HL-60/S4 treated with retinoic acid at 250 ng/mL for 4 days and 3 days (cell line): ENCODE results near the gene THSD7A.

Experiments used
- in situ Hi-C: fragments of 300-500 bp; cut with MboI; formaldehyde crosslinking; loops from 2 replicates; pipeline ENCODE4 v1.7.0; 2022; ENCODE audit warnings: low sequenced_read_pairs

Gene THSD7A

DNA sequence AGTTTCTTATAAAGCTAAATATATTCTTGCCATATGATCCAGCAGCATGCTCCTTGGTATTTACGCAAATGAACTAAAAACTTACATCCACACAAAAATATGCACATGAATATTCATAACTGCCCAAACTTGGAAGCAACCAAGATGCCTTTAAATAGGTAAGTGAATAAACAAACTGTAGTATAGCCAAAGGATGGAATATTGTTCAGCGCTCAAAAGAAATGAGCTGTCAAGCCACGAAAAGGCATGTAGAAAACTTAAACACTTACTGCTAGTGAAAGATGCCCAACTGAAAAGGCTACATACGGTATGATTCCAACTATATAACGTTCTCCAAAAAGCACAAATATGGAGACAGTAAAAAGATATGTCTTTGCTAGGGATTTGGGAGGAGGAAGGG, 12.7 kb downstream of the THSD7A start:
- in situ Hi-C loops: no loop called here

DNA sequence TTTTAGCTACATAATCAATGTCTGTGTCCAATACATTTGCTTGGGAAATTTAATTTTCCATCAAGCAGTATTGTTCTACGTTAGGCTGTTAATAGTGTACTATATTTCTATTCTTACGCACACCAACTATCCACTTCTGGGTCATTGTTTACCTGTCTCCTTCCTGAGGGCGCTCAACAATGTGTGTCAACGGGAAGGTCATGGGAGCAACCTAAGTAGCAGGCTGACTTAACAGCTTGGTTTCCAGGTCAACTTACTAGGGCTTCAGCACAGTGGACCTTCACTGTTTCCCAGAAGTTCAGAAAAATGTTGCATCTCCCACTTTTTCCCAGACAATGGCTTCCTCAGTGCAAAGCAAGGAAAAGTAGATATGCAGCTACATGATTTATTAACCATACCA, 13.7 kb downstream of the THSD7A start:
- in situ Hi-C loops: no loop called here

DNA sequence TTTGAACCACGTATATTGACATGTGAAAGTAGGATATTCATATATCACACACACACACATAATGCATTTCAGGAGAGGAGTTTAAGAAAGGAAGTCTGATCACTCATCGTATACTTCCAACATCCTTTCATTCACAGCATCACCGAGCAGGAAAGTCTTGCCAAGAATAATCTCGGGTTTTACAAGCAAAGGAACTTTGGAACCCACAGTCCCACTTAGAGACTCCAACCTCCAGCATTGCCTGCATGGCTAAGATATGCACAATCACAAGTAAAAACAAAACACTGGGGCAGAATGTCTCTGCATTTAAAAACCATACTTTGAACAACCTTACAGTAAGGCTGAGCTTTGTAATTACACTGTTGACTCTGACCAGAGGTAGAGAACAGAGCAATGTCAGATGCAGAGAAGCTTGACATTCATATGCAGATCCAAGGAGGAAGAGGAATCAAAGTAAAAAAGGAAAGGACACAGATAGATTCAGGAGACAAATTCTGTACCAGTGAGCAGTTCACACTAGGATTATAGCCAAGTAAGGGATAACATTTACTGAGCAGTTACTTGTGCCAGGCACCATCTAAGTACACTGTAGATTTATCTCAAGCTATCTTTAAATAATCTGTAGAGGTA, 14.8 kb downstream of the THSD7A start:
- in situ Hi-C loops: no loop called here

GRCh38 chr7:11811709-11812108, 20.3 kb downstream of the THSD7A start:
- in situ Hi-C loops: no loop called here

DNA sequence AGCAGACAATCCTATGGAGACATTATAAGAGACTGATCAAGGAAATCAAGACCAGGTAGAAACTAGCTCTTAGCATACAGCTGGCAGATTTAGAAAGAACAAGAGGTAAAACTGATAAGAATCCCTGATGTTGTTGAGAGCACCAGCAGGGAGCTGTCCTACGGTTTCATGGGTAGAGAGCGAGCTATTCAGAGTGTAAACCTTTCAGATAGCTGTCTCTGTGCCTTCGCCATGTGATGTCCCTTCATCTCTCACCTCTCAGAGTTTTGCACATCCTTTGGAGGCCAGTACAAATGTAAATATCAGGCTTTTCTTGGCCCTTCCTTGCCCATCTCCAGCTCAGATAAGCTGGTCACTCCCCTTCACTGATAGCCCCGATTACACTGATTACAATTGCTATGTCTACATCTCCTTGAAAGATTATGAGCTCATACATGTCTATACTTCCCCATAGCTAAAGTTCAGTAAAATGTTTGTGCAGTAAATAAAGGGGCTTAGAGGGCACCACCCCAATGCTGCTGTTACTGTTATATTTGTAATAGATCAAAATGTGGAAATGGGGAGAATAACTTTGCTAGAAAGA, 21.9 kb downstream of the THSD7A start:
- in situ Hi-C loops: no loop called here

- in situ Hi-C loops: no loop called here
Measured at GRCh38 chr7:11807000-11807399, 25.0 kb downstream of the THSD7A start.

DNA sequence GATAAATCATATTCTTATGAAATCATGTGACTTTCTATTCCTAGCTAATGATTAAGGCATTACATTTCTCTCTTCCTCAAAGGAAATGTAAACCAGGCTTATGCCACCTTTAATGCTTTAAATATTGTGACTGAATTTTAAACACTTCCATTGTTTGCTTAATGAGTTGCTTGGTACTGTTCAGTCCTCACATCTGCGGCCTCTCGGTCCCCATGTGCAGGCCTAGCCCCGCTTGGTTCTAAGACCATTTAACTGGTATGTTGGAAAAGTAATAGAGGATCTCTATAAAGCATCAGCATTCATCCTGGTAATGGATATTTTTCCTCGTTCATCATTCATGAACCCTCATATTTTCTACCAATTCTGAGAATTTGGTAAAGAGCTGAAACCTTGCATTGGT, 27.4 kb downstream of the THSD7A start:
- in situ Hi-C loops: no loop called here

DNA sequence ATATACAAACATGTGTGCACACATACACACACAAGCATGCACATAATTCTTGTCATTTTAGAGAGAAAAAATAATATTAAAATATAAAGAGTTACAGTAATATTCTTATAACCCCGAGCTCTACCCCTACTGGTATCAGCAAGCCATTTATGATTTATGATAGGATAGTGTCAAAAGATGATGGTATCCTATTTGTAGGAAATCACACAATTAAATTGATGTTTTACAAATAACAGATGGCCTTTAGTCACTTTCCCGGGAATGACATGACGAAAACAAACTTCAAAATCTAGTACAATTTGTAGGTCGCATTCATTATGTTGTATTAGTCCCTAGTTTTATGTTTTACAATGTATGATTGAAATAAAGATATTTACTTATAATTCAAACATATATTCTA, 36.8 kb downstream of the THSD7A start:
- in situ Hi-C loops: no loop called here

DNA sequence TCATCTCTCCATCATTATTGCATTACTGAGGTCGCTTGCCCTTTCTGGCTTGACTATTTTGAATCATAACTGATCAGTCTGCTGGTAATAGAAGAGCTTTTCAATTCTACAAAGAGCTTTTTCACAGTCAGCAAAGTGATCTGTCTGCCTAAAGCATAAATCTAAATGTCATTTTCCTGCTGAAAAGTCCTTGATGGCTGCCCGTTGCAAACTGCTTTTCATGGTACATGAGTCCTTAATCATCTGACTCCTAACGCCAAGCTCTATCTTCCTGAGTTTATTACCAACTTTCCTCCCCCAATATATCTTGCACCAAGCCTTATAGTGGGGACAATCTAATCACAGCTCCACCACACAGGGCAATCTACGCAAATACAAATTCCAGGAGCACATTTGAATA, 39.8 kb downstream of the THSD7A start:
- in situ Hi-C loops: no loop called here

GRCh38 chr7:11788568-11788967, 43.4 kb downstream of the THSD7A start:
- in situ Hi-C loops: no loop called here

DNA sequence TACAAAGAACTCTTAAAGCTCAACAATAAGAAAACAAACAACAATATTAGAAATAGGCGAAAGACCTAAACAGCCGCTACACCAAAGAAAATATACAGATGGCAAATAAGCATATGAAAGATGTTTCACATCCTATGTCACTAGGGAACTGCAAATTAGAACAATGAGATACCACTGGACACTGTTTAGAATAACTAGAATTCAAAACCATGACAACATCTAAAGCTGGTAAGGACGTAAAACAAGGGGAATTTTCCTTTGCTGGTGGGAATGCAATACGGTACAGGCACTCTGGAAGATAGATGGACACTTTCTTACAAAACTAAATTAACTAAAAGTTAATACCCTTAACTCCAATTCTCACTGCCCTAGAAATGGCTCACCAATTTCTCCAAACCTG, 44.5 kb downstream of the THSD7A start:
- in situ Hi-C loops: no loop called here

GRCh38 chr7:11786186-11786585, 45.8 kb downstream of the THSD7A start:
- in situ Hi-C loops: no loop called here

DNA sequence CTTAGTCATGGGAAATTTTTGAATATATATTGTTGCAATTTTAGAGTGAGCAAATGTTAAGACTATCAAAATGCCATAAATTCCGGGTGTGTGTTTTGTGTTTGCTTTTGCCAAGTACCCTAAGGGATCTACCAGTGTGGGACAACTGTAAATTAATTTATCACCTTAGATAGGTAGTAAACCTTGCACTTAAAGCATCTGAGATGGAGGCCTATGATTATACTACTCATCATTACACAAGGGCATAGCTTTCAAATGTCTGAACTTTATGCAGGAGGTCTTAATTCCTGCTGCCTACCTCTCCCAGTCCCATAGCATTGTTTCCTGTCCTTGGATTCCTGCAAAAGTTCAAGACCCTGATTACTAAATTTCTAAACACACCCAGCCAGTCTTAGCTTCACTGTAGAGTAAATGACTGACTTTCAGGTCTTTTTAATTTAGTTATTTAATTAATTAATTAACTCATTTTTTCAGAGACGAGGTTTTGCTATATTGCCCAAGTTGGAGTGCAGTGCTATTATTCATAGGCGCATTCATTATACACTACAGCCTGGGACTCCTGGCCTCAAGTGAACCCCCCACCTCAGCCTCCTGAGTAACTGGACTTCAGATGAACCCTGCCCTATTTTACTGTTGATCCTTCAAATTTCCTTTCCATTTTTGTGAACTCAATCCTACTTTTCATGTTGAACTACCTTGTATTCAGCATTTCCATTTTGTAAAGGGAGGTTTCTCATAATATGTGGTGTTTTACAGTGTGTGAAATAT, 47.0 kb downstream of the THSD7A start:
- in situ Hi-C loops: no loop called here

DNA sequence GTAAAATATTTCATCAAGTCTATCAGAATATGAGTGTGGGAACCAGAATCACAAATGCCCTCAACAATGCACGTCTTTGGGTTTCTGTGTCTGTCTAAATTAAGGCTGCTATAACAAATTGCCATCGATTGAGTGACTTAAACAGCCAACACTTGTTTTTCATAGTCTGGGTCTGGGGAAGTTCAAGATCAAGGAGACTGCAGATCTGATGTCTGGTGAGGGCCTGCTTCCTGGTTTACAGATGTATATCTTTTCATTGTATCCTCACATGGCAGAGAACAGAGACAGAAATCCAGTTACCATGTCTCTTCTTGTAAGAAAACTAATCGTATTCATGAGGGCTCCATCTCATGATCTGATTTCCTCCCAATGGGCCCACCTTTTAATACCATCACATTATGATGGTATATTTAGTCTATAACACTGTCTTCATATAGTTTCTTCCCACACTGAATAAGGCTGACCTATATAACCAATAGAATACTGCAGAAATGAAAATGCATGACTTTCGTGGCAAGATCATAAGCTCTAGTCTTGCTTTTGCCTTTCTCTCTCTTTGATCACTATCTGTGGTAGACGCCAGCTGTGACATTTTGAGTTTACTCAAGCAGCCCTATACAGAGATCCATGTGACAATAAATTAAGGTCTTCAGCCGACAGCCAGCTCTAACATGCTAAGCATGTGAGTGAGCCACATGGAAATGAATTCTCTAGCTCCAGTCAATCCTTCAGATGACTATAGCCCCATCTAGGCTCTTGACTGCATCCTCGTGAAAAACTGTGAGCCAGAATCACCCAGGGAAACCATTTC, 51.9 kb downstream of the THSD7A start:
- in situ Hi-C loops: no loop called here

DNA sequence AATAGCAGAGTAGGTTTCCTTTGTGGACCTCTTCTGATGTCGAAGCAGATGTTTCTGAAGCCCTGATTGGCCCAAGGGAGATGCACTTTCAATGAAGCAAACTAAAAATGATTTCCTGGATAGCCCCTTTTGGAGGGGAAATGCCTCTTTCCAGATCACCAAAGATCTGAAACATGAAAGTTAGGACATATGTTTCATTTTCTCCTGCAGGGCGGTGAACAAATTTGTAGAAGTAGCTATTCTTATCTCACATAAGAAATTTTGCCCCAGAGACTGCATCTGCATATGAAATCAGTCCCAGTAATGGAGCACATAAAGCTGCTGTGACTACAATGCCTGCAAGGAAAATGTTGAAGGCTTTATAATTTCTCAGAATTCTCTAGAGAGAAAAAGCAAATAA, 56.0 kb downstream of the THSD7A start:
- in situ Hi-C loops: no loop called here

GRCh38 chr7:11775401-11775800, 56.6 kb downstream of the THSD7A start:
- in situ Hi-C loops: no loop called here

DNA sequence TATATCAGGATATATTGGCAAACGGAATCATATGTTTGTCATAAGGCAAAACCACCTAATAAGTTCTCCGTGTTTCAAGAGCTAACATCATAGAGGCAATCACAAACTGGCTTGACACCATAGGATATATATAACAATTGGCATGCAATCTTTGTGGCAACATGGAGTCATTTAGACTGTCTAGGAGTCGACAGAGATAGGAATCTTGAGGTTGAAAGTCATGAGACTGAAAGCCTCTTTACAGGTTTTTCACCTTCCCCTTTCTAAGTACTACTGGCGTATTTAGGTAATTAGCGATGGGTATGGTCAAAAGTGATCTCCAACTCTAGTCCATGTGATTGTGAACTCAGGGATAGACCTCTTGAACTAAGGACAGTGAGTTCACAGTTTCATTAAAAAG, 63.7 kb downstream of the THSD7A start:
- in situ Hi-C loops: no loop called here

DNA sequence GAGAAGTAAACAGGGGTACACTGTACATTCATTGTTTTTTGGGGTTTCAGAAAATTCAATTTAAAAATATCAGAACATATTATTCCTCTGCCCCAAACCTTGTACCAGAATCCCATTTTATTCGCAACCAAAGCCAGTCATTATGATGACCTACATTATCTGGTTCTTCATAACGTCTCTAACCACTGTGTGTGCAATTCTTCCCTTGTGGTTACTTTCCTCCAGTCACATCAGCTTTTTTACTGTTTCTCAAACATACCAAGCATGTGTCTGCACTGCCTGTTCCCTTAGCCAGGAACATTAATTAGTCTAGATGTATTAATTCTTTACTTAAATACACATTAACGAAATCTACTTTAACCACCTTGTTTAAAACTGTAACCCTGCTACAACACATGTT, 64.8 kb downstream of the THSD7A start:
- in situ Hi-C loops: no loop called here

GRCh38 chr7:11760372-11760771, 71.6 kb downstream of the THSD7A start:
- in situ Hi-C loops: no loop called here

DNA sequence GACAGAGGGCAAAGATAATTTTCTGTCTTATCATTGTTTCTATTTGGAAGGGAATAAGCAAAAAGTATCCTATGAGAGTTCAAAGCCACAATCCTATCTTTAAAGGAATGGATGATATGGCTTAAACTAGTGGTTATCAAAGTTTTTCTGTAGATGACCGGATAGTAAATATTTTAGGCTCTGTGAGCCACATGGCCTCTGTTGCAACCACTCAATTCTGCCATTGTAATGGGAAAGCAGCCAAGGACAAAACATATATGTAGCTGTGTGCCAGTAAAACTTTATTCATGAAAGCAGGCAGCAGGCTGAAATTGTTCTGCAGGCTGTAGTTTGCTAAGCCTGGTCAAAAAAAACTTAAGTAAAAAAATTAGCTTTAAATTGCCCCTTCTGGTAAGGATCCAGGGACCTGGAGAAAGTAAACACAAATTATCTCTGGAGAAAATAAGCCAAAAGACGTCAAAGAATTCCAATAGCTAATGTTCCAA, 73.3 kb downstream of the THSD7A start:
- in situ Hi-C loops: no loop called here

- in situ Hi-C loops: no loop called here
Measured at GRCh38 chr7:11757153-11757552, 74.8 kb downstream of the THSD7A start.
